ENCODE data around the gene SLC25A28. TPM values are rescaled to one million over a fixed set of nuclear protein-coding genes. Genes with fewer than 3 reads are reported as not detected.

Gene SLC25A28
- total RNA-seq, 4 donors from 2014 or later, result 20.7 to 38.3 (median 26.1) TPM

DNA sequence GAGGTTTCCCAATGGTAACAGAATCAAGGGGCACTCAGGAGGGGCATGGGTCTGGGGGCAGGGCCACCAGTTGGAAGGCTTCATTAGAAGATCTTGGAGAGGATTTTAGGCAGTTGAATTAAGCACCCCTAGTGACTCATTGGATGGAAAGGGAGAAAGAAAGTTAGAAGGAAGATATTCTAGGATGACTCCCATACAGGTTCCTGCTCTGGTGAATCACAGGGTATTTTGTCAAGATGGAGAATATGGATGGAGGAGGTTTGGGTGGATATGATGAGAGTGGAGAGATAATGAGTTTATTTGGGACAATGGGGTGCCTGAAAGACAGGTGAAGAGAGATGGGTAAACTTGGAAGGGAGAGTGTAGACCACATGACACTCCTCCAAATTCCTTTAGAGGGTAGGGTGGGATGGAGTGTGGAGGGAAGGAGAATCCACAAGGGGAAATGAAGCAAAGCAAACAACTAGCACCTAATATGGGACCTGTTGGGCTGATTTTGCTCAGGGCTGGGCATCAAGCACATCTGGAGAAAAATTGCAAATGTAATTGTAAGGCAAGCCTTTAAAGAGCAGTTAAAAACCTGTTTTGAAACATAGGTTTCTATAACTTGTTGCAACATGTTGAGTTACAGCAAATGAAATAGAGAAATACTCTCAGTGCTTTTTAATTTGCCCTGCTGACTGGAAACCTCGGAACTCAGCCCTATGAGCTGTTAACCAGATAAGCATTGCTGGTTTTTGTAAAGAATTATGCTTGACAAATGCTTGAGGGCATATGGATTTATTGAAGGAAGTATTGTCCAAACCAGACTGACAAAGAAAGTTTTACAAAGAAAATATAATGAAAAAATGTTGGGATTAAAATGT is 36.2 kb upstream of the SLC25A28 start:
- in situ Hi-C loops (cut with MboI; ENCODE audit: low sequenced_read_pairs in 4 of 4) (no loop called here), intact Hi-C loops (cut with DNase I; ENCODE audit: low total_unique reads) (no loop called here)
- Histone ChIP-seq H3K4me1 (peaks cover 11 to 13% of the 10 kb centered on the region in 2 donors), H3K27ac (no peak overlapping the region), H3K9me3 (no peaks in the 10 kb centered on the region), H3K36me3 (peaks cover 0 to under 1% of the 10 kb centered on the region in 2 donors), H3K27me3 (no peaks in the 10 kb centered on the region), H3K4me3 (no peak overlapping the region)
- no peak for DNase-seq
- TF ChIP-seq POLR2A (IDR thresholded peaks at IDR 0.05), result no peak
- TF ChIP-seq, protein P1, sequence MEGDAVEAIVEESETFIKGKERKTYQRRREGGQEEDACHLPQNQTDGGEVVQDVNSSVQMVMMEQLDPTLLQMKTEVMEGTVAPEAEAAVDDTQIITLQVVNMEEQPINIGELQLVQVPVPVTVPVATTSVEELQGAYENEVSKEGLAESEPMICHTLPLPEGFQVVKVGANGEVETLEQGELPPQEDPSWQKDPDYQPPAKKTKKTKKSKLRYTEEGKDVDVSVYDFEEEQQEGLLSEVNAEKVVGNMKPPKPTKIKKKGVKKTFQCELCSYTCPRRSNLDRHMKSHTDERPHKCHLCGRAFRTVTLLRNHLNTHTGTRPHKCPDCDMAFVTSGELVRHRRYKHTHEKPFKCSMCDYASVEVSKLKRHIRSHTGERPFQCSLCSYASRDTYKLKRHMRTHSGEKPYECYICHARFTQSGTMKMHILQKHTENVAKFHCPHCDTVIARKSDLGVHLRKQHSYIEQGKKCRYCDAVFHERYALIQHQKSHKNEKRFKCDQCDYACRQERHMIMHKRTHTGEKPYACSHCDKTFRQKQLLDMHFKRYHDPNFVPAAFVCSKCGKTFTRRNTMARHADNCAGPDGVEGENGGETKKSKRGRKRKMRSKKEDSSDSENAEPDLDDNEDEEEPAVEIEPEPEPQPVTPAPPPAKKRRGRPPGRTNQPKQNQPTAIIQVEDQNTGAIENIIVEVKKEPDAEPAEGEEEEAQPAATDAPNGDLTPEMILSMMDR (IDR thresholded peaks at IDR 0.05 in 4 of 5, conservative IDR thresholded peaks at IDR 0.05 in 1 of 5), result no peak
- ATAC-seq, result no peak

- Histone ChIP-seq H3K36me3 (no peaks in the 10 kb centered on the region), H3K4me1 (peaks cover 5 to 8% of the 10 kb centered on the region in 2 donors), H3K4me3 (no peak overlapping the region), H3K27ac (no peak overlapping the region), H3K27me3 (no peaks in the 10 kb centered on the region), H3K9me3 (no peaks in the 10 kb centered on the region)
- TF ChIP-seq, protein P1 (IDR thresholded peaks at IDR 0.05 in 4 of 5, conservative IDR thresholded peaks at IDR 0.05 in 1 of 5), result no peak
- no peak for TF ChIP-seq POLR2A (IDR thresholded peaks at IDR 0.05)
- intact Hi-C loops (cut with DNase I; ENCODE audit: low total_unique reads), result no loop called here
- no peak for DNase-seq
- ATAC-seq, result no peak
- in situ Hi-C loops (cut with MboI; ENCODE audit: low sequenced_read_pairs in 4 of 4), result no loop called here
These were observed 34.3 kb upstream of the SLC25A28 start for GRCh38 chr10:99654390-99655175.

- no peaks in the 10 kb centered on the region for H3K9me3 ChIP-seq
- no peak for DNase-seq
- intact Hi-C loops (cut with DNase I; ENCODE audit: low total_unique reads), result no loop called here
- H3K27me3 ChIP-seq, result no peaks in the 10 kb centered on the region
- in situ Hi-C loops (cut with MboI; ENCODE audit: low sequenced_read_pairs in 4 of 4), result no loop called here
- no peaks in the 10 kb centered on the region for H3K4me1 ChIP-seq
- no peak for ATAC-seq
- TF ChIP-seq POLR2A (IDR thresholded peaks at IDR 0.05), result no peak
- TF ChIP-seq, protein P1 (IDR thresholded peaks at IDR 0.05 in 4 of 5, conservative IDR thresholded peaks at IDR 0.05 in 1 of 5), result no peak
- H3K27ac ChIP-seq, result no peak overlapping the region
- no peaks in the 10 kb centered on the region for H3K36me3 ChIP-seq
- no peak overlapping the region for H3K4me3 ChIP-seq
These were observed 32.7 kb upstream of the SLC25A28 start for GRCh38 chr10:99652800-99653390.

GRCh38 chr10:99648717-99649116 is 28.5 kb upstream of the SLC25A28 start:
- DNase-seq, result no peak
- H3K9me3 ChIP-seq, result no peaks in the 10 kb centered on the region
- H3K36me3 ChIP-seq, result no peaks in the 10 kb centered on the region
- H3K4me3 ChIP-seq, result no peak overlapping the region
- no peaks in the 10 kb centered on the region for H3K4me1 ChIP-seq
- TF ChIP-seq, protein P1 (IDR thresholded peaks at IDR 0.05 in 4 of 5, conservative IDR thresholded peaks at IDR 0.05 in 1 of 5), result no peak
- no peak for TF ChIP-seq POLR2A (IDR thresholded peaks at IDR 0.05)
- H3K27me3 ChIP-seq, result no peaks in the 10 kb centered on the region
- no peak overlapping the region for H3K27ac ChIP-seq
- ATAC-seq, result no peak
- in situ Hi-C loops (cut with MboI; ENCODE audit: low sequenced_read_pairs in 4 of 4), result no loop called here
- intact Hi-C loops (cut with DNase I; ENCODE audit: low total_unique reads), result no loop called here

Data from gastrocnemius medialis (tissue), 4 donors.